Activated CD8-positive, alpha-beta memory T cell treated with anti-CD3 and anti-CD28 coated beads for 48 hours (primary cell): ENCODE results near the gene ACSL5.
A peak's percentile ranks its signal among the peaks of the same experiment; 100 is the strongest.

ENCODE experiments used
- DNase-seq, 3 experiments: peaks; one replicate each; pipeline ENCODE4 v3.0.0-alpha.2; 2020; ENCODE audit warnings: low read depth in 2 of 3, low spot score in 2 of 3

Gene ACSL5

GRCh38 chr10:112409299-112409698, 35.4 kb downstream of the ACSL5 start:
- no peak for DNase-seq

GRCh38 chr10:112409755-112410154, 35.8 kb downstream of the ACSL5 start:
- no peak for DNase-seq

GRCh38 chr10:112412696-112413095, 38.8 kb downstream of the ACSL5 start:
- no peak for DNase-seq

- no peak for DNase-seq
Observed at GRCh38 chr10:112421731-112422130, 47.8 kb downstream of the ACSL5 start.

- DNase-seq = no peak
Observed at GRCh38 chr10:112424651-112425050, 50.7 kb downstream of the ACSL5 start.

GRCh38 chr10:112426111-112426510, 52.2 kb downstream of the ACSL5 start:
- DNase-seq = no peak

- DNase-seq = no peak
Observed at GRCh38 chr10:112429147-112429546, 55.2 kb downstream of the ACSL5 start.

- no peak for DNase-seq
Observed at GRCh38 chr10:112429654-112430230, 55.8 kb downstream of the ACSL5 start.

GRCh38 chr10:112433136-112433535, 59.2 kb downstream of the ACSL5 start:
- DNase-seq = no peak

- no peak for DNase-seq
Observed at GRCh38 chr10:112434988-112435619, 61.2 kb downstream of the ACSL5 start.

- no peak for DNase-seq
Observed at GRCh38 chr10:112438356-112438755, 64.4 kb downstream of the ACSL5 start.

GRCh38 chr10:112441520-112441919, 67.6 kb downstream of the ACSL5 start:
- no peak for DNase-seq

- DNase-seq = no peak
Observed at GRCh38 chr10:112442063-112442462, 68.1 kb downstream of the ACSL5 start.

GRCh38 chr10:112446055-112446854, 72.3 kb downstream of the ACSL5 start:
- no peak for DNase-seq

- DNase-seq = peak; percentile 56 to 65 (median 64)
Observed at GRCh38 chr10:112446855-112447619, 73.1 kb downstream of the ACSL5 start, which contains the start of the genes VTI1A and ZDHHC6. Gene VTI1A, plus strand, starts transcription at chr10:112447215. Its CDS starts 159 bp downstream, at chr10:112447374. Gene ZDHHC6, minus strand, starts transcription at chr10:112446914. Its CDS starts 1,478 bp downstream, at chr10:112445436.

- no peak for DNase-seq
Observed at GRCh38 chr10:112447620-112447928, 73.7 kb downstream of the ACSL5 start.

GRCh38 chr10:112448888-112449287, 75.0 kb downstream of the ACSL5 start:
- no peak for DNase-seq

GRCh38 chr10:112454910-112455779, 81.2 kb downstream of the ACSL5 start:
- no peak for DNase-seq

- no peak for DNase-seq
Observed at GRCh38 chr10:112456533-112456932, 82.6 kb downstream of the ACSL5 start.

- DNase-seq = no peak
Observed at GRCh38 chr10:112460366-112460765, 86.5 kb downstream of the ACSL5 start.
